Stimulated activated CD4-positive, alpha-beta T cell treated with anti-CD3 and anti-CD28 coated beads, Interleukin-15, amount 100 ng/mL, for 48 hours (primary cell): ENCODE results near the gene TPGS1.
A peak's percentile ranks its signal among the peaks of the same experiment; 100 is the strongest.

ENCODE experiments used
- DNase-seq, 2 donors: peaks; one replicate each; pipeline ENCODE4 v3.0.0-alpha.2; 2020; ENCODE audit warnings: low read depth in 2 of 2

The TPGS1 gene

GRCh38 chr19:495402-496111, 11.7 kb upstream of the TPGS1 start:
- no peak for DNase-seq

- no peak for DNase-seq
Measured at GRCh38 chr19:496112-496665, 11.1 kb upstream of the TPGS1 start, which contains the start of gene MADCAM1. TSS of gene MADCAM1 (plus strand) at chr19:496486. CDS start at chr19:496500, 14 bp downstream.

GRCh38 chr19:496986-497385, 10.3 kb upstream of the TPGS1 start:
- no peak for DNase-seq

- DNase-seq: no peak
Measured at GRCh38 chr19:497491-497868, 9.8 kb upstream of the TPGS1 start.

GRCh38 chr19:497869-498510, 9.3 kb upstream of the TPGS1 start:
- no peak for DNase-seq

GRCh38 chr19:498511-498891, 8.8 kb upstream of the TPGS1 start:
- no peak for DNase-seq

GRCh38 chr19:498977-499623, 8.2 kb upstream of the TPGS1 start:
- DNase-seq: no peak

- DNase-seq: no peak
Measured at GRCh38 chr19:501646-502045, 5.7 kb upstream of the TPGS1 start.

- no peak for DNase-seq
Measured at GRCh38 chr19:504616-505015, 2.7 kb upstream of the TPGS1 start.

- peak; percentile 89 to 95 for DNase-seq
Measured at GRCh38 chr19:506404-507285, 652 bp upstream of the TPGS1 start.

- DNase-seq: no peak
Measured at GRCh38 chr19:508204-509150, 1.2 kb downstream of the TPGS1 start.

- DNase-seq: peak; percentile 92 to 95
Measured at GRCh38 chr19:510606-511100, 3.4 kb downstream of the TPGS1 start.

GRCh38 chr19:511101-511851, 4.0 kb downstream of the TPGS1 start:
- DNase-seq: peak in 1 of 2 donors; percentile 60

- DNase-seq: no peak
Measured at GRCh38 chr19:512547-513365, 5.5 kb downstream of the TPGS1 start.

GRCh38 chr19:513368-514165, 6.3 kb downstream of the TPGS1 start:
- DNase-seq: no peak

GRCh38 chr19:514166-514663, 6.9 kb downstream of the TPGS1 start:
- no peak for DNase-seq

GRCh38 chr19:517721-518597, 10.7 kb downstream of the TPGS1 start:
- no peak for DNase-seq
